Natural killer cell (primary cell): Measurements from ENCODE around the gene PACRG. TPM values are rescaled to one million over a fixed set of nuclear protein-coding genes. Genes with fewer than 3 reads are reported as not detected.

Experiments
- ATAC-seq, 3 donors: fragments of 150-1000 bp in 2 of 3; fragments of 200-7000 bp in 1 of 3; cut with Tn5 transposase; 1 replicate in 1 of 3; 2 replicates in 2 of 3; pipeline ENCODE4 v1.10.0; 2021; ENCODE audit warnings: mild to moderate bottlenecking in 2 of 3, moderate library complexity in 2 of 3
- DNase-seq, 2 donors: peaks; one replicate each; pipeline versions ENCODE4 v3.0.0 to v3.0.0-alpha.2; 2013 to 2021; ENCODE audit warnings: mixed read lengths in 1 of 2
- H3K27ac ChIP-seq: one replicate; pipeline ENCODE4 v1.5.1; 2013; ENCODE audit warnings: mild to moderate bottlenecking, low read length
- H3K27me3 ChIP-seq: one replicate; pipeline ENCODE4 v1.6.1; 2013; ENCODE audit warnings: low read length; ENCODE audit not compliant: control insufficient read depth, insufficient read depth
- H3K36me3 ChIP-seq: one replicate; pipeline ENCODE4 v1.6.1; 2013; ENCODE audit warnings: low read length; ENCODE audit not compliant: control insufficient read depth, insufficient read depth
- H3K4me1 ChIP-seq: one replicate; pipeline ENCODE4 v1.6.1; 2013; ENCODE audit warnings: low read length; ENCODE audit not compliant: control insufficient read depth, insufficient read depth
- H3K4me3 ChIP-seq: one replicate; pipeline ENCODE4 v1.5.1; 2013; ENCODE audit warnings: low read length
- H3K9me3 ChIP-seq: one replicate; pipeline ENCODE4 v1.6.1; 2013; ENCODE audit warnings: low read length; ENCODE audit not compliant: control insufficient read depth, insufficient read depth
- H3K27ac Mint-ChIP-seq, 2 donors: one replicate each; pipeline ENCODE4 v1.8.0; 2022; ENCODE audit warnings: mild to moderate bottlenecking in 2 of 2, mixed read lengths in 2 of 2, moderate library complexity in 1 of 2
- H3K27me3 Mint-ChIP-seq, 2 donors: one replicate each; pipeline ENCODE4 v1.8.0; 2022; ENCODE audit warnings: low read depth in 2 of 2, mixed read lengths in 2 of 2
- H3K36me3 Mint-ChIP-seq: one replicate; pipeline ENCODE4 v1.8.0; 2022; ENCODE audit warnings: mixed read lengths
- H3K4me1 Mint-ChIP-seq, 2 donors: one replicate each; pipeline ENCODE4 v1.8.0; 2022; ENCODE audit warnings: mixed read lengths in 2 of 2
- H3K4me3 Mint-ChIP-seq: one replicate; pipeline ENCODE4 v1.8.0; 2022; ENCODE audit warnings: mild to moderate bottlenecking, moderate library complexity, mixed read lengths
- H3K9me3 Mint-ChIP-seq, 2 donors: one replicate each; pipeline ENCODE4 v1.8.0; 2022; ENCODE audit warnings: mixed read lengths in 2 of 2
- WGBS: methylation state at CpG from one replicate; pipeline ENCODE4 v1.1.7; 2013; ENCODE audit warnings: missing lambda C conversion rate; ENCODE audit not compliant: insufficient coverage; 5-methylcytosine and 5-hydroxymethylcytosine counted together
- intact Hi-C: fragments of 100-400 bp; cut with micrococcal nuclease; formaldehyde crosslinking; loops from one replicate; pipeline ENCODE4 v1.14.2; 2022
- total RNA-seq, 4 donors: library from RNA; stranded (reverse); fragments of 120-200 nt in 1 of 4; gene quantifications; one replicate each; pipeline versions ENCODE4 v1.2.3 to v1.2.4, GENCODE V29; 2013 to 2022
- TF ChIP-seq, protein P1 (sequence below): fragments of 200-600 bp; IDR thresholded peaks from one replicate; pipeline ENCODE4 v1.8.0; 2022; ENCODE audit warnings: antibody characterized with exemption

Gene PACRG
- total RNA-seq, 3 donors from 2014 or later (not counting 1 experiment from before 2014, with no cell fraction given): 0.52 TPM; not detected in 2

DNA sequence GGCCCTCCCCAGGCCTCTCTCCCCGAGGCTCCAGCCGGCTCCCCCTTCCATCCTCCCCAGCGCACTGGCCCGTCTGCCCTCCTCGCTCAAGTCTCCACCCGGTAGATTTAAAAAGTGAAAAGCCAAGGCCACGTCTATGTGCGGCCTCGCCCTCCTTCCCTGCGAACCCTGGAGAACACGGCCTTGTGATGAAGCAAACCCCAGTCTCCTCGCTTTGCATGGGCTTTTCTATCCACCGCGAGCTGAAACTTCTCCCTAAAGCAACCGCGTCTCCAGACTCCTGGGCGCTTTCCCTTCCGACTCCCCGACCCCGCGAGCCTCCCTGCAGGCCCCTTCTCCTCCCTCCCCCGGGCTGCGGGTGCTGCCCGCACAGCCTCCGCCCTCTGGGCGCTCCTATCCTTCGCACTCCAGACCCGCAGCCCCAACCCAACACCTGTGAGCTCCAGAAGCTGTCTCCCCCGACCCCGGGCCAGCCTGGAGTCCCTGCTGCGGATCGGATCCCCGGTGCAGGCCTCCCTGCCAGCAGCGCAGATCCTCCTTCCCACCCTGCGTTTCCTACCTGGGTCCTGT is 421.6 kb downstream of the PACRG start:
- Histone ChIP-seq H3K9me3 (no peaks in the 10 kb centered on the region), H3K27me3 (no peaks in the 10 kb centered on the region), H3K4me1 (no peaks in the 10 kb centered on the region), H3K27ac (no peak overlapping the region), H3K36me3 (no peaks in the 10 kb centered on the region), H3K4me3 (no peak overlapping the region)
- WGBS: 80% methylated on average over 35 of the region's 35 CpGs
- ATAC-seq (no peak), DNase-seq (no peak)
- H3K36me3 Mint-ChIP-seq: no peaks in the 10 kb centered on the region
- H3K4me3 Mint-ChIP-seq: no peak overlapping the region
- H3K4me1 Mint-ChIP-seq: no peaks in the 10 kb centered on the region
- H3K27ac Mint-ChIP-seq: no peak overlapping the region
- peaks cover 0 to 16% of the 10 kb centered on the region in 2 donors for H3K27me3 Mint-ChIP-seq
- intact Hi-C loops: no loop called here
- no peaks in the 10 kb centered on the region for H3K9me3 Mint-ChIP-seq
- TF ChIP-seq, protein P1, sequence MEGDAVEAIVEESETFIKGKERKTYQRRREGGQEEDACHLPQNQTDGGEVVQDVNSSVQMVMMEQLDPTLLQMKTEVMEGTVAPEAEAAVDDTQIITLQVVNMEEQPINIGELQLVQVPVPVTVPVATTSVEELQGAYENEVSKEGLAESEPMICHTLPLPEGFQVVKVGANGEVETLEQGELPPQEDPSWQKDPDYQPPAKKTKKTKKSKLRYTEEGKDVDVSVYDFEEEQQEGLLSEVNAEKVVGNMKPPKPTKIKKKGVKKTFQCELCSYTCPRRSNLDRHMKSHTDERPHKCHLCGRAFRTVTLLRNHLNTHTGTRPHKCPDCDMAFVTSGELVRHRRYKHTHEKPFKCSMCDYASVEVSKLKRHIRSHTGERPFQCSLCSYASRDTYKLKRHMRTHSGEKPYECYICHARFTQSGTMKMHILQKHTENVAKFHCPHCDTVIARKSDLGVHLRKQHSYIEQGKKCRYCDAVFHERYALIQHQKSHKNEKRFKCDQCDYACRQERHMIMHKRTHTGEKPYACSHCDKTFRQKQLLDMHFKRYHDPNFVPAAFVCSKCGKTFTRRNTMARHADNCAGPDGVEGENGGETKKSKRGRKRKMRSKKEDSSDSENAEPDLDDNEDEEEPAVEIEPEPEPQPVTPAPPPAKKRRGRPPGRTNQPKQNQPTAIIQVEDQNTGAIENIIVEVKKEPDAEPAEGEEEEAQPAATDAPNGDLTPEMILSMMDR: no peak

DNA sequence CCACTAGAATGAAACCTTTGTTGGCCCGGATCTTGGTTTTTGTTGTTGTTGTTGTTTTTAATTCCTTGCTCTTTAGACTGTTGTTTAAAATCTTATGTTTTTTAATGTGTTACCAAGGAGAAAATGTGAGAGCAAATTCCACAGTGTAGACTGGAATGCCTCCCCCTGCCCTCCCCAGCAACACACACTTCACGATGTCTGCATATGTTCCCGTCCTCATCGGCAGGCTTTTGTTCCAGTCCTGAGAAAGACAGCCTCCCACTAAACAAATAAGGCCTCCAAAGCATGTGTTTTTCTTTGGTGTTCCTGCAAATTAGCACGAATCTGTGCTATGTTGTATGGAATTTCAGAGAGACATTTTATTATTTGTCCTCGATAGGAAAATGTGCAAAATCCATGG is 423.4 kb downstream of the PACRG start:
- H3K9me3 ChIP-seq: no peaks in the 10 kb centered on the region
- H3K4me3 ChIP-seq: no peak overlapping the region
- TF ChIP-seq, protein P1: no peak
- WGBS: 90% methylated on average over 4 of the region's 6 CpGs
- intact Hi-C loops: no loop called here
- H3K9me3 Mint-ChIP-seq: no peaks in the 10 kb centered on the region
- H3K27me3 Mint-ChIP-seq: peaks cover 0 to 16% of the 10 kb centered on the region in 2 donors
- H3K4me1 ChIP-seq: no peaks in the 10 kb centered on the region
- no peaks in the 10 kb centered on the region for H3K36me3 Mint-ChIP-seq
- H3K27ac ChIP-seq: no peak overlapping the region
- no peaks in the 10 kb centered on the region for H3K36me3 ChIP-seq
- no peaks in the 10 kb centered on the region for H3K27me3 ChIP-seq
- DNase-seq (no peak), ATAC-seq (no peak)
- H3K4me1 Mint-ChIP-seq: no peaks in the 10 kb centered on the region
- no peak overlapping the region for H3K4me3 Mint-ChIP-seq
- H3K27ac Mint-ChIP-seq: no peak overlapping the region

DNA sequence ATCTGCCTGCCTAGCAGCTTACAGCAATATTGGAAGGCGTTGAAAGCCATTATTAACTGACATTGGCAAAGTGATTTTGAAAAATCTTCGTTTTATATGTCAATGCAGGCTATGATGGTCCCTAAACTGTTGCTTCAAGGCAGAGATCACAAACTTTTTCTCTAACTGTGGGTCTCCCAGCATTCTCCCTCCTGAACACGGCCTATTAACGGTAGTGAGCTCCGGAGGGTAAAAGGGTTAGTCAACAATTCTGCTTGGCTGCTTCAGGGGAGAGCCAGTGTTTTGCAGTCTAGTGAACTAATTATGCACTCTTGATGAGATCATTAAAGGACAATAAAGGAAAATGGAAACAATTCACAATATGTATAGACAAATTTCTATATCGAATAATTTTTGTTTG is 424.9 kb downstream of the PACRG start:
- Histone ChIP-seq H3K4me1 (no peaks in the 10 kb centered on the region), H3K27me3 (no peaks in the 10 kb centered on the region), H3K36me3 (no peaks in the 10 kb centered on the region), H3K9me3 (no peaks in the 10 kb centered on the region), H3K4me3 (no peak overlapping the region), H3K27ac (no peak overlapping the region)
- intact Hi-C loops: no loop called here
- no peaks in the 10 kb centered on the region for H3K4me1 Mint-ChIP-seq
- TF ChIP-seq, protein P1: no peak
- DNase-seq (no peak), ATAC-seq (no peak)
- H3K36me3 Mint-ChIP-seq: no peaks in the 10 kb centered on the region
- no peak overlapping the region for H3K27ac Mint-ChIP-seq
- H3K9me3 Mint-ChIP-seq: no peaks in the 10 kb centered on the region
- WGBS: 86% methylated on average over 5 of the region's 6 CpGs
- H3K4me3 Mint-ChIP-seq: no peak overlapping the region
- H3K27me3 Mint-ChIP-seq: peaks cover 0 to 14% of the 10 kb centered on the region in 2 donors

DNA sequence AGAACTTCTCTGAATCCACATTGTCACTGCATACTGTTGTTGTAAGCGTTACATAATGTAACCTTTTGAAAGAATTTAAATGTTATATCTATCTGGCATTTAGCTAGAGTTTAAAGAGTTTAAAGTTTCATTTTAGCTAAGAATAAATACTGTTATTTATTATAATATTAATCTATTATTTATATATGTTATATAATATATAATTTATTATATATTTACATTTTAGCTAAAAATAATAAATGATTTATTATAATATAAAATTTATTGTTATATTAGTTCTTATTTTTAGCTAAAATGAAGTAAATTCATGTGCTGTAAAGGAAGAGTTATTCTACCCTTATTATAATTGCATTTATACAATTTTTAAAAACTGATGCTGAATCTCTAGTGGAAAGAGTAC is 431.3 kb downstream of the PACRG start:
- Mint-ChIP-seq H3K27me3 (peaks cover 5 to 17% of the 10 kb centered on the region in 2 donors), H3K9me3 (no peaks in the 10 kb centered on the region), H3K36me3 (no peaks in the 10 kb centered on the region), H3K27ac (no peak overlapping the region), H3K4me3 (no peak overlapping the region), H3K4me1 (no peaks in the 10 kb centered on the region)
- no peak overlapping the region for H3K4me3 ChIP-seq
- no peaks in the 10 kb centered on the region for H3K36me3 ChIP-seq
- no peaks in the 10 kb centered on the region for H3K4me1 ChIP-seq
- no CpG with 5 or more reads among the region's 1 CpG for WGBS
- ATAC-seq (no peak), DNase-seq (no peak)
- intact Hi-C loops: no loop called here
- TF ChIP-seq, protein P1: no peak
- H3K27me3 ChIP-seq: no peaks in the 10 kb centered on the region
- no peak overlapping the region for H3K27ac ChIP-seq
- no peaks in the 10 kb centered on the region for H3K9me3 ChIP-seq
